ENCODE measurements around the gene ADGRE1.

Gene ADGRE1

DNA sequence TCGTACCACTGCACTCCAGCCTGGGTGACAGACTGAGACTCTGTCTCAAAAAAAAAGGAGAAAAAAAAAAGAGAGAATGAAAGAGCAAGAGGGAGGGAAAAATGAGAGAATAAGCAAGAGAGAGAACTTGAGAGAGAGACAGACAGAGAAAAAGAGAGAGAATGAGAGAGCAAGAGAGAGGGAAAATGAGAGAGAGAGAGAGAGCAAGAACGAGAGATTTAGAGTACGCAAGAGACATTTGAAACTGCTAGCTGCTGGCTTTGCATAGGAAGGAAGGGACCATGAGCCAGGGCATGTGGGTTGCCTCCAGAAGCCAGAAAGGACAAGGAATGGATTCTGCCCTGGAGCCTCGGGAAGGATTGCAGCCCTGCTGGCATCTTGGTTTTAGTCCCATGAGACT, 9.6 kb upstream of the ADGRE1 start:
- DNase-seq (ENCODE audit: low read depth) = no peak

DNA sequence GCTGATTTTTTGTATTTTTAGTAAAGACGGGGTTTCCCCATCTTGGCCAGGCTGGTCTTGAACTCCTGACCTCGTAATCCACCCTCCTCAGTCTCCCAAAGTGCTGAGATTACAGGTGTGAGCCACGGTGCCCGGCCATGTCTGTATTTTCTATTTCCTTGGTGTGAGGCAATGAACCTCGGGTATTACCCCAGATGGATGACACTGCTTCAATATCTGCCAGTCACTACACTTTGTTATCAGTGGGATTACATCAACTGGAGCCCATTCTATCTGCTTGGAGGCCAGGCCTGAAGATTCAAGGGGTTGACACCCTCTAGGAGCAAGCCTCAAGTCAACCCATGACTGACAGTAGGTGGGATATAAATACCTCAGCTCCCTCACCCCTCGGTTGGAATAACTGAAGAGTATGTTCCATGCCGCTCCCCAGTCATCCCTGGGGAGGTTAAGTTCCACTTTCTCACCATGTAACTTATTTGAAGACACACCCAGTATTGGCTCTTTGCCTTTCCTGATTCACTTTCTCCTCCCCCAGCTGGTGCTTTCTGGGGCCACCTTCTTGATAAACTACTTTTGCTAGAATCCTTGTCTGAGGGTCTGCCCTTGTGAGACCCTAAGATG, 992 bp upstream of the ADGRE1 start:
- DNase-seq (ENCODE audit: low read depth) = no peak

DNA sequence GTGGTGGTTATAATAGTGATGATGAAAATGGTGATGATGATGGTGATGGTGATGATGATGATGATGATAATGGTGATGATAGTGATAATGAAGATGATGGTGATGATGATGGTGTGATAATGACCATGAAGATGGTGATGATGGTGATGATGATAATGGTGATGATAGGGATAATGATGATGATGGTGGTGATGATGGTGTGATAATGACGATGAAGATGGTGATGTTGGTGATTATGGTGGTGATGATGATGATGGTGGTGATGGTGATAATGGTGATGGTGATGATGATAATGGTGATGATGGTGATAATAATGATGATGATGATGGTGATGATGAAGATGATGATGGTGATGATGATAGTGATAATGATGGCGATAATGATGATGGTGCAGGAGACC, 1.6 kb downstream of the ADGRE1 start:
- DNase-seq (ENCODE audit: low read depth) = no peak

DNA sequence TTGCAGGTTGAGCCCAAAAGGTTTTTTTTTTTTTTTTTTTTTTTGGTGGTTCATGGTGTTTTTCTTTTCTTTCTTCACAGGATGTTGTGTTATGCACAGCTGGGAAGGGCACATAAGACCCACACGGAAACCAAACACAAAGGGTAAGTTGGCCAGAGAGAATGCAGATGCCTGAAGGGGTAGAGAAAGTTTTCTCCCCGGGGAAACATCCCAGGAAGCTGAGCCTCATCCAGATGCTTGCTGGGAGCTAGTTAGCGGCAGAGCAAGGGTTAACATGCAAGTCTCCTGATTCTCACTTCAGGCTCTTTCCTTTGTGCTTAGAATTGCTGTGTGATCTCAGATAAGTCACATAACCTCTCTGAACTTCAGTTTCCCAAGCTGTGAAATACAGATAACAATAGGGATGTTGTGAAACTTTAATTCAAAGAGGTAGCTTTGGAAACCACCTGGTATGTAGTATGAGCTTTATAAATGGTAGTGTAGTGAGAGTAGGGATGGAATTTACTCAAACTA, 3.1 kb downstream of the ADGRE1 start:
- no peak for DNase-seq (ENCODE audit: low read depth)

DNA sequence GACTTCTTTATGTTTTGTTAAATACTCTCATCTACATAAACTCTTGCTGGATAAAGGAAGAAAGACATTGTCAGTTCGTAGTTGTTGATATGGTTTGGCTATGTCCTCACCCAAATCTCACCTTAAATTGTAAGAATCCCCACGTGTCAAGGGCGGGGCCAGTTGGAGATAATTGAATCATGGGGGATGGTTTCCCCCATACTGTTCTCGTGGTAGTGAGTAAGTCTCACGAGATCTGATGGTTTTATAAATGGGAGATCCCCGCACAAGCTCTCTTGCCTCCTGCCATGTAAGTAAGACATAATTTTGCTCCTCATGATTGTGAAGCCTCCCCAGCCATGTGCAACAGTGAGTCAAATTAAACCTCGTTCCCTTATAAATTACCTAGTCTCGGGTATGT, 3.6 kb downstream of the ADGRE1 start:
- DNase-seq (ENCODE audit: low read depth) = peak; percentile 6

DNA sequence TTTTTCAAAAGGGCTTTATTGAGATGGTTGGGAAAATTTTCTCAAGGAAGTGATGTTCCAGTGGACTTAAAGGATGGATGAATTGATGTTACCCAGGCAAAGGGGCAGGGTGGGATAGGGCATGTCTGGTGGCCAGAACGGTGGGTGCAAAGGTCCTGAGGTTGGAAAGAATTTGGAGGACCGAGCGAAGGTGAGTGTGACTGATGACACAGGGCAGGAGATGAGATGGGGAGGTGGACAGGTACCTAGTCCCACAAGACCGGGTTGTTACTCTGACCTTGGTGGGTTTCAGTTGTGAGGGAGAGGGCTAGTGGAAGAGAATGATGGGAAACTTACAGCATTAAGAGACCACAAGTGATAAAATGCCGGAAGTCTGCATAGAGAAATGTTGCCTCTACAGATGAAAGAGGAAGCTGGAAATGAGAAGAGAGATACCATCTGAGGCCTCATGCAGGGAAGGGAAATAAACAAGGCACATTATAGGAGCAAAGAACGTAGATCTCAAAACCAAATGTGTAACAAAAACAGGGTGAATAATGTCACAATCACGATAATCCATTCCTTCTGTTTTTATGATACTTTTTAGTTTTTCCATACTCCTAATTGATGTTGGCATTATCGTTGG, 4.5 kb downstream of the ADGRE1 start:
- no peak for DNase-seq (ENCODE audit: low read depth)

DNA sequence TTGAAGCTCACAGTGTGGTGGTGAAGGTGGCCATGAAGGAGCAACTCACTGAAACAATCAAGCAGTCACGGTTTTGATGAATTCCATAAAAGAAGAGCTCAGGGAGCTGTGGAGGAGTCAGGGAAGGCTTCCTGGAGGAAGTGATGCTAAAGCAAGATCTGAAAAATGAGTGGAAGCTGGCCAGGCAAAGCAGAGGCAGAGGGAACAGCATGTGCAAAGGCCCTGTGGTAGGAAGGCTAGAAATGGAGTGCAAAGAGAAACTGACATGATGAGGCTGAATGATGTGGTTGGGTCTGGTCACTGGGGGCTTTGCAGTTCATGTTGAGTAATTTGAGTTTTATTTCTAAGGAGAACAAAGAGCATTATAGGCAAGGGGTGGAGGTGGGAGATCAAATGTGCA, 6.9 kb downstream of the ADGRE1 start:
- DNase-seq (ENCODE audit: low read depth) = no peak

DNA sequence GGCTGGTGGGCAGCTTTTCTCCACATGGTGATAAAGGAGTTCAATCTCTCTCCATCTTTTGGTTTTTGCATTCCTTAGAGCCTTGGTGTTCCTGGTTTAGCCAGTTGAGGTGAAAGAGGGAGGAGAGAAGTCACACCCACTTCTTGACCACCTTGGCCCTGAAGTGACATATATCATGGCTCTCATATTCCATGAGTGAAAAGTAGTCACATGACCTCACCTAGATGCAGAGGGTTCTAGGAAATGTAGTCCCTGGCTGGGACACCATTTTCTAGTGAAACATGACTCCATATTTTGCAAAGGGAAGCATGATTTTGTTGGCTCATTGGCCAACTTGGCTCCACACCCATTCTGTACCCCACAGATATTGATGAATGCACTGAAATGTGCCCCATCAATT, 16.1 kb downstream of the ADGRE1 start:
- DNase-seq (ENCODE audit: low read depth) = no peak

DNA sequence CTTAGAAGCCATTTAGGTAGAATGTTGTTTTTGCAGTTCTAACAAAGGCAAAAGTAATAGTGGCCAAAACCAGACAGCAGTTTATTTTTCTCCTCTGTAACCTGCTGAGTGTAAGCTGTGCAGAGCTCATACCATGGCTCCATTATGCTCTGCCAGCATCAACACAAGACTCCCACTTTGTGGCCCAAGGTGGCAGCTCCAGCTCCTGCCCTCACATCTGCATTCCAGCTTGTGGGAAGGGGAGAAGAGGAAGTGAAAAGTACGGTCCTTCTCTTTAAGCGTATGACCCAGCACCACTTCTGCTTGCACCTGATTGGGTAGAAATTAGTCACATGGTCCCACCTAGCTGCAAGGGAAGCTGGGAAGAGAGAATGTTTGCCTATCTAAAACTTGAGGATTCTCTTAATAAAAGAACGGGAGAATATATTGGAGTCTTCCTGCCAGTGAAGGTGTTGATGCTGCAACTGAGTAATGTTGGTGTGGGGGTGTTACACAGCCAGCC, 19.2 kb downstream of the ADGRE1 start:
- no peak for DNase-seq (ENCODE audit: low read depth)

DNA sequence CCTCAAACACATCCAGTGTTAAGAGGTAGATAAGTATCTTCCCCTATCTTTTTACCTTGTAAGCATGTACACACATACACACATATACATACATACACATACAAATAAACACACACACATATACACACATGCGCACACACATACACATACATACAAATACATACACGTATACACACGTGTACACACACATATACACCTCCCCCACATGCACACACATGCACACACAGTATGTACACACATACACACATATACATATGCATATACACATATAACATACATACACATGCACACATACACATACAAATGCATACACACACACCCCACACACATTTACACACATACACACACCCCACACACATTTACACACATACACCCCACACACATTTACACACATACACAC, 24.1 kb downstream of the ADGRE1 start:
- DNase-seq (ENCODE audit: low read depth) = no peak

DNA sequence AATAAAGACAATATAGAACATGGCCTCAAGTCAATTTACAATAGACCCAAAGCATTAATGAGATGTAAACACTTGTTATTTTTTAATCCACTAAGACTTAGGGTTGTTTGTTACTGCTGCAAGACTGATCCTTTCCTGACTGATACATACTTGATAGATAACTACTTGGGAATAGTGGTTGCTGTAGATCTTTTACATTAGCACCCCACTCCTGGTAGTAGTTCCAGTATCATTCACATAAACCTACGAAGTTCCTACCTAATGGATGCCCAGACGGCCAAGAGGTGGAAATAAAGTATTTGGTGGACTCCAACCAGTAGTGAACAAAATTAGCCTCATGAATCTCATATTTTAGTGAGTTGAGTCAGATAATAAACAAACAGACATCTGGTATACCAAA, 26.9 kb downstream of the ADGRE1 start:
- no peak for DNase-seq (ENCODE audit: low read depth)

DNA sequence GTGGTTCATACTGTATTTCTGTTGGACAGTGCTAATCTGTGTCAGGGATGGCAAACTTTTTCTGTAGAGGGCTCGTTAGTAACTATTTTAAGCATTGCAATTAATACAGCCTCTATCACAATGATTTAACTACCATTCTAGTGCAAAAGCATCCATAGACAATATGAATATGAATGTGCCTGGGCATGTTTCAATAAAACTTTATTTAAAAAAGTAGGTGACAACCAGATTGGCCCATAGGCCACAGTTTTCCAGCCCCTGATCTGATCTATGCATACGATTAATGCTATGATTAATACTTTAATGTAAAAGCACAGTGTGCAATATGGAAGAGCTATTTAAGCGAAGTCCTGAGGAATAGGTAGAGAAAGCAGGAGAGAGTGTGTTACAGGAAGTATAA, 29.6 kb downstream of the ADGRE1 start:
- no peak for DNase-seq (ENCODE audit: low read depth)

DNA sequence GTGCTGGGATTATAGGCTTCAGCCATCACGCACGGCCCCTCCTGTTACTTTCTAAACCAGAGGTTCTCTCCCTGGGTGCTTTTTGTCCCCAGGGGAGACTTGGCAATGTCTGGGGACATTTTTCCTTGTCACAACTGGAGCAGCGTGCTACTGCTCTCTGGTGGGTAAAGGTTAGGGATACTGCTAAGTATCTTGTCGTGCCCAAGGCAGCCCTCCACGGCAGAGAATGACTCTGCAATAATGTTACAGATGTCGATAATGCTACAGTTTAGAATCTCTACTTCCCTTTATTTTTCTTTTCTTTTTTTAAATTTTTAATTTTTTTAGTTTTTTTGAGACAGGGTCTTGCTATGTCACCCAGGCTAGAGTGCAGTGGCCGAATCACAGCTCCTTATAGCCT, 38.0 kb downstream of the ADGRE1 start:
- DNase-seq (ENCODE audit: low read depth) = no peak

DNA sequence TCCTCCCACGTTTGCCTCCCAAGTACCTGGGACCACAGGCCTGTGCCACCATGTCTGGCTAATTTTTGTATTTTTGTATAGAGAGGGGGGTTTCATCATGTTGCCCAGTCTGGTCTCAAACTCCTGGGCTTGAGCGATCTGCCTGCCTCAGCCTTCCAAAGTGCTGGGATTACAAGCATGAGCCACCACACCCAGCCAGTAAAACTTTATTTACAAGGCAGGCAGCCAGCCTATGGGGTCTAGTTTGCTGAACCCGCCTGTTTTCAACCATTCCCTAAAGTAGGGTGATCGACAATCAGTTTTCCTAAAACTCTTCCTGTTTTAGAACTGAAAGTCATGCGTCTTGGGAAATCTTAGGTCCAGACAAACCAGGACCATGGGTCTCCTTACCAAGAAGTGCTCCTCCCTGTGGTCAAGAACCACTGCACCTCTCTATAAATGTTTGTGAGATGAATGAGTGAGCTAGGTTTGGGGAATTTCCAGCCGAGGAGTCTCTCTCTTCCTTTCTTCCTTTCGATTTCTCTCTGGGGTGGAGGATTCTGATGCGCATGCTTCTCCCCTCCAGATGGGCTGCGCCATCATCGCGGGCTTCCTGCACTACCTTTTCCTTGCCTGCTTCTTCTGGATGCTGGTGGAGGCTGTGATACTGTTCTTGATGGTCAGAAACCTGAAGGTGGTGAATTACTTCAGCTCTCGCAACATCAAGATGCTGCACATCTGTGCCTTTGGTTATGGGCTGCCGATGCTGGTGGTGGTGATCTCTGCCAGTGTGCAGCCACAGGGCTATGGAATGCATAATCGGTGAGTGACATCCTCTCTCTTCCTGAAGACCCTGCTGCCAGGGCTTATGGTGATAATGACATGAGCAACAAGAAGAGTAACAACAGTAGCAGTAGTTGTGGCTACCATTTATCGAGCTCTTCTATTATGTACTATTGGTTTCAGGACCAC, 38.7 kb downstream of the ADGRE1 start:
- DNase-seq (ENCODE audit: low read depth) = no peak

DNA sequence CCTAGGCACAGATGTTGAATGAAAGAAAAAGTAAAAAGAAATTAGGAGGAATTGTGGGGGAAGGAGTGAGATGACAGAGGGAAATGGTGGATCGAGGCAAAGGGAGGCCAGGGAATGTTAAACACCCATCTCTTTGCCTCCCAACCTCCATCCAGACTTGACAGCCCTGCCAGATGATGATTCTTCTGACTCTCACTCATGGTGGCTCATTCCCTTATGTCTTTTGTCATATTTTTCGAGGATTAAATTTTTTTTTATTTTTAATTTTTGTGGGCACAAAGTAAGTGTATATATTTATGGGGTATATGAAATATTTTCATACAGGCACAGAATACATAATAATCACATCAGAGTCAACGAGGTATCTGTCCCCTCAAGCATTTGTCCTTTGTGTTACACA, 42.8 kb downstream of the ADGRE1 start:
- DNase-seq (ENCODE audit: low read depth) = no peak

DNA sequence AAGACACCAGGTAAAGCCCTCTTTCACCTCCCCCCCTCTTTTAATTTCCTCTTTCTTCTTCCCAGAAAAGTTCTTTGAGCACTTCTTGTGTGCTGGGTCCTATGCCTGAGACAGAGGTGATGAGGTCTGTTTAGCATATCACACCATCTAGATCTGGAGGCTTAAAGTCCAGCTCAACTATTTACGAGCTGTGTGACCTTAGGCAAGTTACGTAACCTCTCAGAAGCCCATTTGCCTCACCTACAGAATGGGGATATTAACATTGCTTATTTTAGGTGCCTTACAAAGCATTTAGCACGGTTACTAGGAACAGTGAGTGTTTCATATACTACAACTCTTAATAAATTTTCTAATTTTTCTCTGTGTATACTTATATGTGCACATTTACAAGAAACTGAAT, 47.7 kb downstream of the ADGRE1 start:
- DNase-seq (ENCODE audit: low read depth) = no peak

DNA sequence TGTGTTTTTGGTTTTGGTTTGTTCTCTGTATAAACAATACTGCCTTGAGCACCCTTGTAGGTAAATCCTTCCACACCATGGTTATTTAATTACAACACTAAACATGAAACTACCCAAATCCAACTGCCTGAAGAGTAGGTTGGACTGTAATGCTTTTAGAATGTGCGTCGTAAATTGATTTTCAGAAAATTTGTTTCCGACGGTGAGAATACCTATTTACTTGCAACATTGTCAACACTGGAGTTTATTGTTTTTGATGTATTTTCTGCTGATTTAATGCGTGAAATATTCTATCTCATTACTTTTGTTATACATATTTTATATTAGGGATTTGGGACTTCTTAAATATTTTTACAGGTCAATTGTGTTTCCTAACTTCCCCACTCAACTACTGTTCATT, 48.2 kb downstream of the ADGRE1 start:
- DNase-seq (ENCODE audit: low read depth) = no peak

DNA sequence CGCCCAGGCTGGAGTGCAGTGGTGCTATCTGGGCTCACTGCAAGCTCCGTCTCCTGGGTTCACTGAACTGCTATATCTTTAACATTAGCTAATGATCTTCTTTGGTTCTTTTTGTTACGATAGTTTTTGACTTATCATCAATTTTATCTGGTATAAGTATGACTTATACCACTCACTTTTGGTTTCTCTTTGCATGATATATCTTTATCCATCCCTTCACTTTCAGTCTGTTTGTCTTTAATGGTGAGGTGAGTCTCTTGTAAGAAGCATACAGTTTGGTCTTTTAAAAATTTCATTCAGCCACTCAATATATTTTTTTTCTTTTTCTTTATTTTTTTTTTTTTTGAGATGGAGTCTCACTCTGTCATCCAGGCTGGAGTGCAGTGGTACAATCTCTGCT, 58.4 kb downstream of the ADGRE1 start:
- no peak for DNase-seq (ENCODE audit: low read depth)

DNA sequence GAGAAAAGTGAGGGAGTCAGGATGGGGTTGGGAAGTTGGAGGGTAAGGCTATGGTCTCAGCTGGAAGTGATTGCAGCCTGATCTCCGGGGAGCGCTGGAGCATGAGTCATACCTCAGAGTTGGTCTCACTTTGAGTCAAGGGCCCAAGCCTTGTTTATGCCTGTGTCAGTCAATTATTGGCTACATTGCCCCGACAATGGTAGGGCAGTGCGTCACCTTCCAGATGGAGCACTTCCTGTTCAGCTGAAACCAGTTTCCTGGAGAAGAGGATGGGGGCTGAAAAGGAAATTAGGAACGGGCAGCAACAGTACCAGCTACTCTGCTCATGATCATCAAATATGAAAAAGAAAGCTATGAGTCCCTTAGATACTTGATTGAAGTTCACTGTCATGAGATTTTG, 60.4 kb downstream of the ADGRE1 start:
- no peak for DNase-seq (ENCODE audit: low read depth)

DNA sequence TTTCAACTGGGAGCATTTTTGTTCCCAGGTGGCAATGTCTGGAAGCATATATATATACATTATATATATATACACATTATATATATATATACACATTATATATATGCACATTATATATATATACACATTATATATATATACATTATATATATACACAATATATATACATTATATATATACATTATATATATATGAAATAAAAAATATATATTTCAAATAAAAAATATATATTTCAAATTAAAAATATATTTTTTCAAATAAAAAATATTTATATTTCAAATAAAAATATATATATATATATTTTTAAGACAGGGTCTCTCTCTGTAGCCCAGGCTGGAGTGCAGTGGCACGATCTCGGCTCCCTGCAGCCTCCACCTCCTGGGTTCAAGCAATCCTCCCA, 61.5 kb downstream of the ADGRE1 start:
- no peak for DNase-seq (ENCODE audit: low read depth)

DNA sequence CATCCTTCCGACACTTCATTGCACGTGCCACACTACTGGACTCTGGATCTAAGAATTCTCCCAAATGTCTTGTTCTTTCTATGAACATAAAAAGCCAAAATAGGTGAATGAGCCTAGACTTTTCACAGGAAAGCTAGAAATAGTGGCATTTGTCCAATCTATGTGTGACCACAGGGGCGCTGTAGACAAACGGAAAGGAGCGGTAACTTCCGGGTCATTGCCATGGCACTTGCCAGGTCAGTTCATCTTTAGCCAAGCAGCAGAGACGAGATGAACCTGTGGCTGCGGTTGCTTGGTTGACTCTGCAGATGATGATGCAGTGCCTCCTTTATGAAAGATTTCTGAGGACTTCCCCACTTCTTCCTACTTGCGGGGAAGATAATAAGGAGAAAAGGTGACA, 65.6 kb downstream of the ADGRE1 start:
- DNase-seq (ENCODE audit: low read depth) = no peak

DNA sequence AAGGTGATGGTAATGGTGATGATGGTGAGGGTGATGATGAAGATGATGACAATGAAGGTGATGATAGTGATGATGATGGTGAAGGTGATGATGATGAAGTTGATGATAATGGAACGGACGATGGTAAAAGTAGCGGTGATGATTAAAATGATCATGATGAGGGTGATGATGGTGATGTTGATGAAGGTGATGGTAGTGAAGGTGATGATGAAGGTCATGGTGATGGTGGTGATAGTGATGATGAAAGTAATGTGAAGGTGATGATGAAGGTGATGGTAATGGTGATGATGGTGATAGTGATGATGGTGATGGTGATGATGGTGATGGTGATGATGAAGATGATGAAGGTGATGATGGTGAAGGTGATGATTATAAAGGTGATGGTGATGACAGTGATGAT, 67.7 kb downstream of the ADGRE1 start:
- no peak for DNase-seq (ENCODE audit: low read depth)

DNA sequence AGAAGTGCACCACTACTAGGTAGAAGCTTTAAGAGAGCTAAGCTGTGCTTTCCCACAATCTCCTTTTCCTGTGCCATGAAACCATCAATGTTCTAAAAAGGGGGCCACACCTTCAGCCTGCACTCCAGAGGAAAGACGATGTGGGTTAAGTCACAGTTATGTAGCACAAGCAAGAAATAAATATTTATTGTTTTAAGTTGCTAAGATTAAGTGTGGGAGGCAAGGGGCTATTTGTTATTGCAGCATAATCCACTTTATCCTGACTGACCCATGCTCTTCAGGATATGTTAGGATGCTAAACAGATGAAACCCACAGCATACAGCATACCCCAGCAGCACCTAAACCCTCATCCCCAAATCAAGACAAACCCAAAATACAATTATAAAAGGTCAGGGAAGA, 69.2 kb downstream of the ADGRE1 start:
- no peak for DNase-seq (ENCODE audit: low read depth)
